Measurements from ENCODE around the gene MTMR1.

DNA sequence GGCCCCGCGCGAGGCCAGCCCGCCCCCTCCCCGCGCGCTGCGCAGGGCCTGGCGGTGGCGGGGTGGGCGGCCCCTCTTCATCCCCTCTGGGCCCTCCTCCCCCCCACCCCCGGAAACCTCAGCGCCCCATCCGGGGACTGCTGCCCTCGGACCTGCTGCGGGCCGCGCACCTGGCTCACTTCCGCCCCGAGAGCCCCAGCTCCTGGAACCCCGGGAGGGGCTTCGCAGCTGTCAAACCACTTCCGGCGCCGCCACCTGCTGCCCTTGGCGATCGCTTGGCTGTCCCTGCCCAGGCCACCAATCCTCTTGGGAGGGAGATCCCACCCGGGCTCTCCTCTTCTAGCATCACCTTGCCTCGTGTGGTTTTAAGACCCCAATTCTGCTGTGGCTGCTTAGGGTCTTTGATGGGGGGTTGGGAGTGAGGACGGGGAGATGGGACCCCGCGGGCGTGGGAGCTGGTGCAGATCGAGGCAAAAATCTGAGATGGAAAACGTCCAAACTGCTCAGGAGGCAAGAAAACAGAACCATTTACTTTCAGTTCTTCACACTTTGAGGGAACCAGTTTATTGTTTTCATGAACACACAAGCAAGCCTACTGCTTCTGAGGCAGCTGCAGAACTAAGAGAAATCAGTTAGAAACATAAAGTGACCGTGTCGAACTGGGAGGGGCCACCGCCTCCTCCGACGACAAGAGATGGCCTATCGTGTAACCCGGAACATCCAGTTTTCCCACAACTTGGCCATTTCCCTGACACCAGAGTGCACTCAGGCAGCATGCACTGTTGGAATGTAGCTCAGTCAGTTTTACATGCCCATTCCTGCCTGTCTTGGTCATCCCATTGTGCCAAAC, 754 bp downstream of the MTMR1 start:
- TF ChIP-seq, protein P1, sequence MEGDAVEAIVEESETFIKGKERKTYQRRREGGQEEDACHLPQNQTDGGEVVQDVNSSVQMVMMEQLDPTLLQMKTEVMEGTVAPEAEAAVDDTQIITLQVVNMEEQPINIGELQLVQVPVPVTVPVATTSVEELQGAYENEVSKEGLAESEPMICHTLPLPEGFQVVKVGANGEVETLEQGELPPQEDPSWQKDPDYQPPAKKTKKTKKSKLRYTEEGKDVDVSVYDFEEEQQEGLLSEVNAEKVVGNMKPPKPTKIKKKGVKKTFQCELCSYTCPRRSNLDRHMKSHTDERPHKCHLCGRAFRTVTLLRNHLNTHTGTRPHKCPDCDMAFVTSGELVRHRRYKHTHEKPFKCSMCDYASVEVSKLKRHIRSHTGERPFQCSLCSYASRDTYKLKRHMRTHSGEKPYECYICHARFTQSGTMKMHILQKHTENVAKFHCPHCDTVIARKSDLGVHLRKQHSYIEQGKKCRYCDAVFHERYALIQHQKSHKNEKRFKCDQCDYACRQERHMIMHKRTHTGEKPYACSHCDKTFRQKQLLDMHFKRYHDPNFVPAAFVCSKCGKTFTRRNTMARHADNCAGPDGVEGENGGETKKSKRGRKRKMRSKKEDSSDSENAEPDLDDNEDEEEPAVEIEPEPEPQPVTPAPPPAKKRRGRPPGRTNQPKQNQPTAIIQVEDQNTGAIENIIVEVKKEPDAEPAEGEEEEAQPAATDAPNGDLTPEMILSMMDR (IDR thresholded peaks at IDR 0.05; ENCODE audit: poor library complexity, severe bottlenecking) = no peak
- TF ChIP-seq MXI1 (conservative IDR thresholded peaks at IDR 0.05; ENCODE audit: poor library complexity, severe bottlenecking) (no peak), EZH2 (IDR thresholded peaks at IDR 0.05; ENCODE audit: borderline replicate concordance, insufficient read depth, low read length, poor library complexity, severe bottlenecking) (no peak), EP300 (conservative IDR thresholded peaks at IDR 0.05; ENCODE audit: poor library complexity, severe bottlenecking) (no peak), POLR2AphosphoS5 (IDR thresholded peaks at IDR 0.05) (peak; percentile 26), RAD21 (conservative IDR thresholded peaks at IDR 0.05) (no peak), TAF1 (IDR thresholded peaks at IDR 0.05; ENCODE audit: low read depth) (no peak)
- TF ChIP-seq, protein P2, sequence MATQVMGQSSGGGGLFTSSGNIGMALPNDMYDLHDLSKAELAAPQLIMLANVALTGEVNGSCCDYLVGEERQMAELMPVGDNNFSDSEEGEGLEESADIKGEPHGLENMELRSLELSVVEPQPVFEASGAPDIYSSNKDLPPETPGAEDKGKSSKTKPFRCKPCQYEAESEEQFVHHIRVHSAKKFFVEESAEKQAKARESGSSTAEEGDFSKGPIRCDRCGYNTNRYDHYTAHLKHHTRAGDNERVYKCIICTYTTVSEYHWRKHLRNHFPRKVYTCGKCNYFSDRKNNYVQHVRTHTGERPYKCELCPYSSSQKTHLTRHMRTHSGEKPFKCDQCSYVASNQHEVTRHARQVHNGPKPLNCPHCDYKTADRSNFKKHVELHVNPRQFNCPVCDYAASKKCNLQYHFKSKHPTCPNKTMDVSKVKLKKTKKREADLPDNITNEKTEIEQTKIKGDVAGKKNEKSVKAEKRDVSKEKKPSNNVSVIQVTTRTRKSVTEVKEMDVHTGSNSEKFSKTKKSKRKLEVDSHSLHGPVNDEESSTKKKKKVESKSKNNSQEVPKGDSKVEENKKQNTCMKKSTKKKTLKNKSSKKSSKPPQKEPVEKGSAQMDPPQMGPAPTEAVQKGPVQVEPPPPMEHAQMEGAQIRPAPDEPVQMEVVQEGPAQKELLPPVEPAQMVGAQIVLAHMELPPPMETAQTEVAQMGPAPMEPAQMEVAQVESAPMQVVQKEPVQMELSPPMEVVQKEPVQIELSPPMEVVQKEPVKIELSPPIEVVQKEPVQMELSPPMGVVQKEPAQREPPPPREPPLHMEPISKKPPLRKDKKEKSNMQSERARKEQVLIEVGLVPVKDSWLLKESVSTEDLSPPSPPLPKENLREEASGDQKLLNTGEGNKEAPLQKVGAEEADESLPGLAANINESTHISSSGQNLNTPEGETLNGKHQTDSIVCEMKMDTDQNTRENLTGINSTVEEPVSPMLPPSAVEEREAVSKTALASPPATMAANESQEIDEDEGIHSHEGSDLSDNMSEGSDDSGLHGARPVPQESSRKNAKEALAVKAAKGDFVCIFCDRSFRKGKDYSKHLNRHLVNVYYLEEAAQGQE (IDR thresholded peaks at IDR 0.05; ENCODE audit: borderline replicate concordance) = no peak

Measured in neural cell (in vitro differentiated cells).